ENCODE measurements around the gene TMEM239.
A peak's percentile ranks its signal among the peaks of the same experiment; 100 is the strongest.
"Not testable (repeated sequence)": the region's sequence is repeated elsewhere in the genome, so short reads cannot be mapped to it uniquely, and the experiment has no call there.

Gene TMEM239

DNA sequence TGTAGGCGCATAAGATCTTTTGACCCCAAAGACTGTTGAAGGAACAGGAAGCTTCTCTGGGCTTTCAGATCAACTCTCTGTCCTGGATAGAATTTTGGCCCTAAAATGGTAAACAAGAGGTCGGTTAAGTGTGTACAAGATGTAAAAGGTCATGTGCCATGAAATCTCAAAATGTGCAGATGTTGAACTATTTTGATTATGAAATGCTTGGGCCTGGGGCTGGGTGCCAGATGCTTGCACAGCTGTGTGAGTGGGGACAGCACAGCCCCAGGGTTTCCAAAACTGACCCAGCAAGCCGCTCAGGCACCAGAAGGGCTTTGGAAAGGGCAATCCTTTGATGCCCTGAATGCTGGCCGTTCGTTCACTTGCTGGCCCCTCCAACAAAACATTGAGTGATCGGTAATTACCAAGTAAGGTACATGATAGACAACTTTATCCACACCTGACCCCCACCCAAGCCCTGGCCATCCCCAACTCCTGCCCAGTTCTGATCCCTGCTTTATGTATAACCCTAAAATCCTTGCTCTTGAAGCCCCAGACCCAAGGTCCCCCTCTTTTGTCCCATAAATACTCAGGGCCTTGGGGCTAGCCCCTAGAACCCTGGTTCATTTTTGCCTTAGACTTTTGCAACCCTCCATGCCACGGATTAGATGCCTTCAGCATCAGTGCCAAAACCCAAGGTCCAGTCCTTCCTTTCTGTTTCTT, 1.9 kb downstream of the TMEM239 start:
- DNase-seq: peak in 1 of 10 donors; percentile 42
- intact Hi-C loops (cut with DNase I): no loop called here

DNA sequence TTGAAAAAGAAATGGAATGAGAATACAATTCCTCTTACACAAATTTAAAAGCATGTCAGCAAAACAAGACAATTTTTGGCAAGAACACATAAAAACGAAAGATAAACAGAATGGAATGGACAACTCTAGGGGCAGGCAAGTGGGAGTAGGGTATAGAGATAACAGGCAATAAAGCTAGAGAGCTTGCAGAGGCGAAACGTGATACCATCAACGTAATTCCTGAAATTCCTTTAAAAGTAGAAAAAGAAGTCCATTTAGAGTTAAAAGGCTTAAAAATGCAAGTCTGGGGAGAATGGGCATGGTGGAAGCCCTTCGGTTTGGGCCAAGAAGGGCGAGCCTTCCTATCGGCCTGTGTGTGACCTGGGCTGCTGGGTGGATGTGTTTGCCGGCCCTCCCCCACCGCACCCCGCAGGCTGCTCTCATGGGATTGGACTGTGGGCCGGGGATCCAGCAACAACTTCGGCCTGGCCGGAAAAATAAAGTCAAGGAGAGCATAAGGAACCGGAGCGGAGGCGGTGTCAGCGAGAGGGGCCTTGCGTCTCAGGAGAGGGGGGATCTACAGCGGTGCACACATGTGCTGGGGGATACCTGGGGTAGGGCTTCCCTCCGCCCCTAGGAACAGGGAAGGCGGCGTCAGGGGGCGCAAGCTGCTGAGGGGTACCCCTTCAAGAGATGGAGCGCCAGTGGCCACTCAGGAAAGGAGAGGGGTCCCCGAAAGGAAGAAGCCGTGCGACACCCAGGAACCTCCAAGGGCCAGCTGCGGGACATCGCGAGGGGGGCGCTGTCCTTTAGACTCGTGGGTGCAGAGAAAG, 4.1 kb downstream of the TMEM239 start:
- intact Hi-C loops (cut with DNase I): no loop called here
- DNase-seq: peak in 1 of 10 donors; percentile 43

DNA sequence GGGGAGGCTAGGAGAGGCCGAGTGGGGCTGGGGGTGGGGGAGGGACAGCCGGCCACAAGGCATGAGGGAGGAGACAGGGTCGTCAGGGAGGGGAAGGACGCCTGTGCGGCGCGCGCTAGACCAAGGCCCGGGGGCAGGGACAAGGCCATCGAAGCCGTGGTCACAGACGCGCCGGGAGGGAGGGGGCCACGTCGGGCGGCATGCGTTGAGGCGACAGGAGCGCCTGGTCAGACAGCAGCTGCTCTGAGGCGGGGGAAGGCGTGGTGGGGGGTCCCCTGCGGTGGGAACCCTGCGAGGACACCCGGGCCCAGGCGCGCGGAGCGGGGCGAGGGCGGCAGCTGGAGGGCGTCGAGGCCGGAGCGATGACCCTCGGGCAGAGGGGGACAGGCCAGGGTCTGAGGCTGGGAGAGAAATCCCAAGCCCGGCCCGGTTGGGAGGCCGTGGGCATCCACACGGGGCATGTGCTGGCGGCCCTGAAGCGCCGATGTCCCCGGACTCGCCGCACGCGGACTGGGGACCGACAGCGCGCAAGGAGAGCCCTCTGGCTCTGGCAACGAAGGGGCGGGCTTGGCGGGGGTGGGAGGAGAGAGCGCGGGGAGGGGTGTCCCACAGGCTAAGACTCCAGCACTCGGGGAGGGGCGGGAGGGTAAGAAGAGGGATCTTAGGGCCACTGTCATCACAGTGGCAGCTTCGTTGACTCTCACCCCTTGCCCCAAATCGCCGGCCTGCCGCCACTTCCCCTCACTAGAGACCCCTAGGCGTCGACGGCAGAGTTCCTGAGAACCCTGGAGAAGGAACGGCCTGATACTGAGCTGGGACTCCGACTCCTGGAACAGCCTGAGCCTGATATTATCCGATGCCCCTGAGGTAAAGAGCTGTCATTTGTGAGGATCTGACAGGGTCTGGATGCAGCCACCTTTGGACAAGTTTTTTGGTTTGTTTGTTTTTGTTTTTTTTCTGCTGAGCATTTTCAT, 5.0 kb downstream of the TMEM239 start:
- DNase-seq: peak in 1 of 10 donors; percentile 79
- intact Hi-C loops (cut with DNase I): no loop called here

DNA sequence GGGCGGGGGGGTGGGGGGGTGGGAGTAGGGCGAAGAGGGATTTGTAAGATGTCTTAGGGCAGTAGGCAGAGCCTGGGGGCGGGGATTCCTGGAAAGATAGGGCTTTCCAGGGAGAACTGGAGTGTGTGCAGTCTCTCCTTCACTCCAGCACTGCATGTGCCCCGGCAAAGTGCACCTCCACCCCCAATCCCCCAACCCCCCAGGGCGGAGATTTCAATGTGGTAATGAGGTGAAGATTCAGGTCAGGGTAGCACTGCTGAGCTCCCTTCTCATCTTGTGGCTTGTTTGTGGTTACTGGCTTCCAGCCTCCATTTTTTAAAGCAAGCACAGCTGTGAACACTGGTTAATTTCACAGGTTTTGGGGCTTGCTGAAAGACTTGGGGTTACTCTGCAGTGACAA, 5.9 kb downstream of the TMEM239 start:
- no peak for DNase-seq
- intact Hi-C loops (cut with DNase I): no loop called here

DNA sequence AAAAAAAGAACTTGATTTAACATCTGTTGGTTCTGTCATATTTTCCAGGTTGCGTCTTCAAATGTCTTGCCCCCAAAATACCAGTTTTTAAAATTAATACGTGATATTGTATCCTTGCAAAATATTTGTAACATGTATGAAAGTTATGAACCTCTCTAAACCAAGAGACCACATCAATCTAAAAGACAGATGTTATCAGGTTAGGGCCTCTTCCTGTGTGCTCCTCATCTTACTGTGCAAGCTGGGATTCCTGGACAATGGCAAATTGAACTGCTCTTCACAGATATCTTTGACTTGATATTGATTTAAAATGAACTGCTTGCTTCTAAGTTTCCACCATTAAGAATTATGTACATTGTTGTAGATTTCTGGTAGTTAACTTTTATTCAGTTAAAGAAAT, 9.6 kb downstream of the TMEM239 start:
- no peak for DNase-seq
- intact Hi-C loops (cut with DNase I): no loop called here

DNA sequence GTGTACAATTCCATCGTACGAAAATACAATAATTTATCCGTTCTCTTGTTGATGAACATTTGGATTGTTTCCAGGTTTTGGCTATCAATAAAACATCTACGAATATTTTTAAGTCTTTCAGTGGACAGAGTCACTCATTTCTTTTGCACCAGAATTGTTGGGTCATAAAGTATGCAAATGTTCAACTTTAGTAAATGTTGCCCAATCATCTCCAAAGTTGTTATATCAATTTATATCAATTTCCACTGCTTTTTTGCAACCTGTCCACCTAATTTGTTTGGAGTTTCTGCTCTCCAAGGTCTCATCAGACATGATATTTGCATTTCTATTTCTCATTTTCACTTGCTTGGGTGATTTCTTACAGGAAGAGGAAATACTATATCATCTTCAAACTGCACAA, 10.5 kb downstream of the TMEM239 start:
- no peak for DNase-seq
- intact Hi-C loops (cut with DNase I): no loop called here

DNA sequence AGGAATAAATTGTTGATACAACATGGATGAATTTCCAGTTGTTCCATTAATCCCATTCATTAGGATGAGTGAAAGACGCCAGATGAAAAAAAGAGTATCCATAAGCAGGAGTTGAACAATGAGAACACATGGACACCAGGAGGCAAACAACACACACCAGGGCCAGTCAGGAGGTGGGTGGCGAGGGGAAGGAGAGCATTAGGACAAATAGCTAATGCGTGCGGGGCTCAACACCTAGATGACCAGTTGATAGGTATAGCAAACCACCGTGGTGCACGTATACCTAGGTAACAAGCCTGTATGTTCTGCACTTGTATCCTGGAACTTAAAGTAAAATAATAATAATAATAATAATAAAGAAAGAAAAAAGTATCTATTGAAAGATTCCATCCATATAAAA, 13.2 kb downstream of the TMEM239 start:
- intact Hi-C loops (cut with DNase I): no loop called here

DNA sequence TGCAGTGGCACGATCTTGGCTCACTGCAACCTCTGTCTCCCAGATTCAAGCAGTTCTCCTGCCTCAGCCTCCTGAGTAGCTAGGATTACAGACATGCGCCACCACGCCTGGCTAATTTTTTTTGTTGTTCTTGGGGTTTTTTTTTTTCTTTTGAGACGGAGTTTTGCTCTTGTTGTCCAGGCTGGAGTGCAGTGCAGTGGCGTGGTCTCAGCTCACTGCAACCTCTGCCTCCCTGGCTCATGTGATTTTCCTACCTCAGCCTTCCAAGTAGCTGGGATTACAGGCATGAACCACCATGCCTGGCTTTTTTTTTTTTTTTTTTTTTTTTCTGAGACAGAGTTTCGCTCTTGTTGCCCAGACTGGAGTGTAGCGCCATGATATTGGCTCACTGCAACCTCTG, 15.0 kb downstream of the TMEM239 start:
- intact Hi-C loops (cut with DNase I): loop anchor here (10.0 kb wide), 1 partner anchor 166 kb away; the partner anchor contains the start of gene IDH3B
- DNase-seq: not testable (repeated sequence)

More for the DNA sequence above, 13.2 kb downstream of the TMEM239 start:
- DNase-seq: no peak

DNA sequence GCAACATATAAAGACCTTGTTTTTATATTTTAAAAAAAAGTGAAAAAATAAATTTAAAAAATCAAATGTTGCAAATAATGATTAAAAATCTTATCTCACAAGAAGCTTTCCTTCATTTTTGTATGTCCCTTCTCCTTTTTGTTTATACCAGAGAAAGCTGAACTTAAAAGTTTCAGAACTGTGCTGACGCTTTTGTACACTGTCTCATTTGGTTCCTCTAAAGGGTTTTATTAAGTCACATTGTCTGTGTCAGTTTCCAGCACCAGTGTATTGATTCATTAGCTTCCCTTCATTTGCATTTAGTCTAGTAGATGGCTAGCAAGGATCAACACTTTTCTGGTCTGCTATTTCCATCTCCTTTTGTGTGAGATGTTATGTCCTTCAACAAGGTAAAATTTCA, 17.6 kb downstream of the TMEM239 start:
- intact Hi-C loops (cut with DNase I): loop anchor here (10.0 kb wide), 1 partner anchor 169 kb away; the partner anchor contains the start of gene IDH3B

DNA sequence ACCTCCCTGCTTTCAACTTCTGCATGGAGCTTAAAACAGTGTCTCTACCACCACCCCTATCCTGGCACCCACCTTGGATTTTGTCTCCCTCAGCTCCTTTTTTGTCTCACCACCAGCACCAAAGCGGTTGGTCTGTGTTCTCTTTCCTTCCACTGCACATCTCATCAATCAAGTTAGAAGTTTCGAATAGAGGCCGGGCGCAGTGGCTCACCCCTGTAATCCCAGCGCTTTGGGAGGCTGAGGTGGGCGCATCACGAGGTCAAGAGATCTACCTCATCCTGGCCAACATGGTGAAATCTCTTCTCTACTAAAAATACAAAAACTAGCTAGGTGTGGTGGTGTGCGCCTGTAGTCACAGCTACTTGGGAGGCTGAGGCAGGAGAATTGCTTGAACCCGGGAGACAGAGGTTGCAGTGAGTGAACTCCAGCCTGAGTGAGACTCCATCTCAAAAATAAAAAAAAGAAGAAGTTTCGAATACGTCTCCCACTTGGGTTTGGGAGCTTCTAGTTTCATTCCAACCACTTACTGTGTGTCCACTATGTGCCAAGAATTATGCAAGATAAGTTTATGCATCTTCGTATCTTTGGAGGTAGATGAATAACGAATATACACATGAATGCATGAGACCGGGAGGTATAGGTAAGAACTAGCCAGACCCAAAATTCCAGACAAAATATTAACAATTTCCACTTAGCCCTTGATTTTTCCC, 18.4 kb downstream of the TMEM239 start:
- intact Hi-C loops (cut with DNase I): loop anchor here (10.0 kb wide), 1 partner anchor 170 kb away; the partner anchor contains the start of gene IDH3B
- DNase-seq: peak in 1 of 10 donors; percentile 67

More for the DNA sequence above, 17.6 kb downstream of the TMEM239 start:
- DNase-seq: no peak

DNA sequence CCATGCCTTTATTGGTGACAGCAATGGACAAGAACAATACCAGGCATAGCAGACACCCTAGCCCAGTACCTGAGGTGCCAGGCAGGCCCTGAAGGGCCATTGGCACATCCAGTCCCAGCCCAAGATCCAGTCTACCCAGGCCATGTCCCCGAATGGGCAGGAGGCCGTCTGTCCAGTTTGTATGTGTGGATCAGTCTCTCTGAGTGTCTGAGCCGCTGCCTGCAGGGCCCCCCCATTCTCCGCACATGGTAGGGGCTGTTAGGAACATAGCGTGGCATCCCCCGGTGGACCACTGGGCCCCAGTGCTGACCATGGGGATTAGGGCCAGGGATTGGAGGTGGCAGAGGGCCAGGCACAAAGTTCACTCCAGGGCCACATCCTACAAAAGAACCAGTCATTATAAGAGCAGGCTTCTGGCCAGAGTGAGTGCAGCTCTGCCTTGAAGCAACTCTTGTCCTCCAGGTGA, 19.2 kb downstream of the TMEM239 start:
- intact Hi-C loops (cut with DNase I): loop anchor here (10.0 kb wide), 1 partner anchor 171 kb away; the partner anchor contains the start of gene IDH3B
- peak in 1 of 10 donors; percentile 37 for DNase-seq

DNA sequence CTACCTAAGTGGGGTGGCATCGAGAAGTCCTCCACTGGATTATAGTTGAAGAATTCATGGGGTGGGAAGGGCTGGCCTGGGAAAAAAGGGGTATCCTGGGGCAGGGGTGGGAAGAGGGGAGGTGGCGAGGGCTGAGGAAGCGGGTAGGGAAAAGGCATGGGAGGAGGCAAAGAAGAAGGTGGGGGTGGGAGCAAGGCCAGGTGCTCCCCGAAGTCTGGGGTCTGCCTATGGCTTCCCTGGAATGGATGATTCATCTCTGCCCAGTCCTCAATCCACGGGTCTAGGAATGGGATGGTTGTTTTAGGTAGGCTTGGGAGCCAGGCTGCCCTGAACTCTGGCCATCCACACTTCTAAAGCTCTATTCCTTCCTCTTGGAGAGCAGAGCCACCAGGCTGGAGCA, 19.9 kb downstream of the TMEM239 start:
- intact Hi-C loops (cut with DNase I): loop anchor here (10.0 kb wide), 1 partner anchor 171 kb away; the partner anchor contains the start of gene IDH3B
- DNase-seq: peak in 1 of 10 donors; percentile 36

DNA sequence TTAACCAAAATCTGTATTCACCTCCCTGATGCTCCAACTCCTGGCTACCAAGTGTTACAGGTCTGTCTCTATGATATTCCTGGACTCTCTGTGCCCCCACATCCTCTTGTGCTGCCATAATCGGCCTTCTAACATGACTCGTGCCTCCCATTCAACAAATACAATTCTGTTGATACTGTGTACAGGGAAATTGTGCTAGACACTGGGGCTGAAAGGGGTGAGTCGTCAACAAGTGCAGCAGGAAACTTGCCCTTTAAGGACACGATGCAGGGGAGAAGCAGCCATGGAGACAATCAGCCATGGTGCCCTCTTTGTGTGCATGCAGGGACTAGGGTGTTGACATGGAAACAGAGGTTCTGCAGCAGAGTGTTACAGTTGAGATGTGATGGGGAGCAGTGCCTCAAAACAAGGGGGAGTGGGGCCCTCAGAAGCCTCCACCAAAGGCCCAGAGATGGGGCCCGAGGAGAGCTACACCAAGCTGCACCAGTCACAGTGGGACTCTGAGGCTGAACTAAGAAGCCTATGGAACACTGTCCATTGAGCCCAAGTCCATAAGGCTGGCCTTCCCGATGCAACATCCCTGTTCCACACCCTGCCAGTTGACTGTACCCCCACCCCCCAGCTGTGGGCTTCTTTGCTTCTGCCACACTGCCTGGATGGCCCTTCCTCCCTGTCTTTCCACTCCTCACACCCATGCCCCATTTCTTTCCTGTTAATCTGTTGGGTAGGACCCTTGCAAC, 21.2 kb downstream of the TMEM239 start:
- DNase-seq: no peak
- intact Hi-C loops (cut with DNase I): loop anchor here (10.0 kb wide), 1 partner anchor 173 kb away; the partner anchor contains the start of gene IDH3B

DNA sequence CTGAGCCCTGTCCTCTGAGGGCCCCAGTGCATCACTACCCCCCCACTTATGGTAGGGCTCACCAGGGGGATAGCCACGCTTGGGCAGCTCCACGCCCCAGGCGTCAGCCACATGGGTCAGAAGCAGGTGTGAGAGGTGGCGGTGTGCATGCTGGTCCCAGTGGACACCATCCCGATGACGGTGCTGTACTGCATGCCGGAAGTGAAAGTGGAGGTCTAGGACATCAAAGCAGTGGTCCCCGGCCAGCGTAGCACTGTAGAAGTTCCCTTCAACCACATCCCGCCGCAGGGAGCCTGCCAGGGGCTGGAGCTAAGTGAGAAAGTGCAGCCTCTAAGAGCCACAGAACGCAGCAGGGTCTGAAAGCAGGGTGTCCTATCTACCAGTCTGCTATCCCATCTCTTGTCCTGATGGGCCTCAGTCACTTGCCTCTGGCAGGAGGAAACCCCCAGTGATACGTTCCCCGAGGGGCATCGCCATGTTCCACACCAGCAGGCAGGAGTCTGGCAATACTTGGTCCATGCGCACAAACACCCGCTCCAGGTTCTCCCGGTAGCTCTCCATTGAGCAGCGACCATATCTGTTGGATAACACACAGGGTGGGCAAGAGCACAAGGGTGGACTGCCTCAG, 22.1 kb downstream of the TMEM239 start:
- intact Hi-C loops (cut with DNase I): loop anchor here (10.0 kb wide), 1 partner anchor 173 kb away; the partner anchor contains the start of gene IDH3B
- peak in 1 of 10 donors; percentile 73 for DNase-seq

DNA sequence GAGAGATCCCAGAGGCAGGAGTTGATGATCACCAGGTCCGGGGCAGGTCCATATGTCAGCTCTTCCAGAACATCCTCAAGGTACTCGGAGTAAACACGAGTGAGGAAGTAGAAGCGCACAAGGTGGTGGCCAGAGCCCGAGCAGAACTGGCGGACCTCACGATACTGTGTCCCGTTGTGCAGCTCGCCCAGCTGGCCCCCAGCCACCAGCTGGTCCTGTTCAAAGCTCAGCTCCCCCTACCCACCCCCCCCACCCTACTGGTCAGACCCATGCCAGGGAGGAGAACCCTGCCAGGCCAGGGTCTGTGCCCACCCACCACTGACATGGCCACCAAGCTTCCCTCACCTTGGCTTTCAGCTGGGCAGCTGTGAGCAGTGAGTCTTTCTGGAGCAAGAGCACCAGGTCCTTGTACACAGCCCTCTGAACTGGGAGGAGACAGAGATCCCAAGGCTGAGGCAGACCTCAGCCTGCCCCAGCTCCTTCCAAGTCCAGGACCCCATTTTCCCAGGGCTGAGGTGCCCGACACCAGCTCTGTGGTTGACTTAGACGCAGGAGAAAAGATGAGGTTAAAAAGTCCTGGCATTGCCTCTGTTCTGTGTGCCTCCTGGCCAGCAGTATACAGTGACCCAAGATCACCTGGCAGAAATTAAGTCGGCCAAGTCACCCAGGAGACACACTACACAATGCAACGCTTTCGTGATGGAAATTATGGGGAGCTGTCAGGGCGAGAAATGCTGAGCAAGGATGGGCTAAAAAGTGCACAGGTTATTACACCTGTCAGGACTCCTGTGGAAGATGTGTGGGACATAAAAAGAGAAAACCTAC, 22.9 kb downstream of the TMEM239 start:
- intact Hi-C loops (cut with DNase I): loop anchor here (10.0 kb wide), 1 partner anchor 174 kb away; the partner anchor contains the start of gene IDH3B
- no peak for DNase-seq

DNA sequence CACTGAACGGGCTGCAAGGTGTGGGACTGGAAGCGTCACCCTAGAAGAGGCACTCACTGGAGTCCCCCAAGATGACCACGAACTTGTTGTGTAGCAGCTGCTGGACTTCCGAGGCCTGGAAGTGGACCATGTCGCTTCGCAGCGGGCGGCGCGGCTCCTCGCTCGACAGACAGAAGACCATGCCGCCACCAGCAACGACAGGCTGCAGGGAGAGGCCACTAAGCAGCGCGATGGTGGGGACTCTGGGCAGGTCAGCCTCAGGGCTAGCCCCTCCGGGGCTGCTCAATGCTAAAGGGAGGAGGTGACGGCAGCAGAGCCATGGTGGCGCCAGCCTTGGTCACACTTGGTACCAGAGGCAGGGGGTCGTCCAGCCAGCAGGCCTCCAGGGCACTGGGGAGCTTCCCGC, 23.6 kb downstream of the TMEM239 start:
- DNase-seq: no peak
- intact Hi-C loops (cut with DNase I): loop anchor here (2.0 to 10.0 kb wide), 2 partner anchors 33 to 175 kb away; partner anchors contain the start of genes IDH3B and PTPRA
